ENCODE data around the gene COMTD1. TPM values are rescaled to one million over a fixed set of nuclear protein-coding genes. Genes with fewer than 3 reads are reported as not detected.
"Not testable (repeated sequence)": the region's sequence is repeated elsewhere in the genome, so short reads cannot be mapped to it uniquely, and the experiment has no call there.

COMTD1 gene
- polyA plus RNA-seq, 1 donor (not counting 4 experiments of a cell fraction or from before 2014, with no cell fraction given): 6.2 TPM

DNA sequence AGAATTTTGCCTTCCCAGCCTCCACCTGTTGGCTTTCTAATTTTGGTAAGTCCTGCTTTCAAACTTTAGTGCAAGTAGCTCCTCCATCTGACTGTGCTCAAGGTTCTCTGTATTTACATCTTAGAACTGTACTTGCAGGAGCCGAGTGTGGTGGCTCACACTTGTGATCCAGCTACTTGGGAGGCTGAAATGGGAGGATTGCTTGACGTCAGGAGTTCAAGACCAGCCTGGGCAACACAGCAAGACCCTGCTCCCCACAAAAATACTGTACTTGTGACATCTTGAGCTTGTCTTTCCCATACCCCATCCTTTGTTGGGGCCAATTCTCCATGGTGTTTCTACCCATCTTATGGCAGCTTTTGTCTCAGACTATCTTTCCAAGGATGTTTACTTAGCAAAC is 29.8 kb downstream of the COMTD1 start:
- Histone ChIP-seq H3K27ac (ENCODE audit: control insufficient read depth, insufficient read depth, low read length) (no peak overlapping the region), H3K9ac (ENCODE audit: control insufficient read depth, extremely low read depth, insufficient read depth, low read length) (no peak overlapping the region), H3K4me3 (ENCODE audit: control insufficient read depth in 2 of 3, extremely low read depth in 1 of 3, insufficient read depth in 2 of 3, low read depth in 1 of 3, low read length in 3 of 3) (no peak overlapping the region), H3K9me3 (ENCODE audit: control insufficient read depth, low read depth, low read length) (no peaks in the 10 kb centered on the region), H3K9me1 (ENCODE audit: control insufficient read depth, extremely low read depth, insufficient read depth, low read length) (no peaks in the 10 kb centered on the region), H3K27me3 (ENCODE audit: control insufficient read depth, extremely low read depth, insufficient read depth, low read length) (no peaks in the 10 kb centered on the region), H3K4me2 (ENCODE audit: control insufficient read depth, extremely low read depth, insufficient read depth, low read depth, low read length) (no peak overlapping the region), H3K4me1 (ENCODE audit: control insufficient read depth, extremely low read depth, insufficient read depth, low read length) (peaks cover 56% of the 10 kb centered on the region), H2AFZ (ENCODE audit: control insufficient read depth, low read length) (no peak overlapping the region), H3K36me3 (ENCODE audit: control insufficient read depth in 2 of 2, extremely low read depth in 1 of 2, insufficient read depth in 2 of 2, low read length in 2 of 2) (no peaks in the 10 kb centered on the region), H3K79me2 (ENCODE audit: control insufficient read depth, insufficient read depth, low read length) (peaks cover 3% of the 10 kb centered on the region), H4K20me1 (ENCODE audit: control insufficient read depth, extremely low read depth, insufficient read depth, low read length) (no peaks in the 10 kb centered on the region)
- TF ChIP-seq EZH2 (IDR thresholded peaks at IDR 0.05; ENCODE audit: low read length): no peak
- TF ChIP-seq, protein P1, sequence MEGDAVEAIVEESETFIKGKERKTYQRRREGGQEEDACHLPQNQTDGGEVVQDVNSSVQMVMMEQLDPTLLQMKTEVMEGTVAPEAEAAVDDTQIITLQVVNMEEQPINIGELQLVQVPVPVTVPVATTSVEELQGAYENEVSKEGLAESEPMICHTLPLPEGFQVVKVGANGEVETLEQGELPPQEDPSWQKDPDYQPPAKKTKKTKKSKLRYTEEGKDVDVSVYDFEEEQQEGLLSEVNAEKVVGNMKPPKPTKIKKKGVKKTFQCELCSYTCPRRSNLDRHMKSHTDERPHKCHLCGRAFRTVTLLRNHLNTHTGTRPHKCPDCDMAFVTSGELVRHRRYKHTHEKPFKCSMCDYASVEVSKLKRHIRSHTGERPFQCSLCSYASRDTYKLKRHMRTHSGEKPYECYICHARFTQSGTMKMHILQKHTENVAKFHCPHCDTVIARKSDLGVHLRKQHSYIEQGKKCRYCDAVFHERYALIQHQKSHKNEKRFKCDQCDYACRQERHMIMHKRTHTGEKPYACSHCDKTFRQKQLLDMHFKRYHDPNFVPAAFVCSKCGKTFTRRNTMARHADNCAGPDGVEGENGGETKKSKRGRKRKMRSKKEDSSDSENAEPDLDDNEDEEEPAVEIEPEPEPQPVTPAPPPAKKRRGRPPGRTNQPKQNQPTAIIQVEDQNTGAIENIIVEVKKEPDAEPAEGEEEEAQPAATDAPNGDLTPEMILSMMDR (optimal IDR thresholded peaks at IDR 0.05 in 1 of 3, IDR thresholded peaks at IDR 0.05 in 1 of 3, conservative IDR thresholded peaks at IDR 0.05 in 1 of 3; ENCODE audit: extremely low read depth in 1 of 3, insufficient read depth in 2 of 3, low read length in 3 of 3): no peak
- dilution Hi-C loops (cut with MboI; ENCODE audit: extremely low pct_ligation_motif_present, low sequenced_read_pairs): no loop called here
- no peak for FAIRE-seq
- no peak for DNase-seq (ENCODE audit: low read depth, low spot score)

DNA sequence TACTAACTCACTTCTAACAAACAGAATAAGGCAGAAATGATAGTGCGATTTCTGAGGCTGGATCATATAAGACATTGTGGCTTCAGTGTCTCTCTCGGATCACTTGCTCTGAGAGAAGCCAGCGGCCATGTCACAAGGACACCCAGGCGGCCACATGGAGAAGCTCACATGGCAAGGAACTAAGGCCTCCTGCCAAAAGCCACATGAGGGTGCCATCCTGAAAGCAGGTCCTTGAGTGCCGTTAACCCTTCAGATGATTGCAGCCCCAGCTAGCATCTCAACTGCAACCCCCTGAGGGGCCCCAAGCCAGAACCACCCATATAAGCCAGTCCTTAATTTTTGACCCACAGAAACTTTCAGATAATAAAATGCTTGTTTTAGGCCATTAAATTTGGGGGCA is 32.0 kb downstream of the COMTD1 start:
- Histone ChIP-seq H3K4me1 (ENCODE audit: control insufficient read depth, extremely low read depth, insufficient read depth, low read length) (peaks cover 41% of the 10 kb centered on the region), H3K79me2 (ENCODE audit: control insufficient read depth, insufficient read depth, low read length) (no peaks in the 10 kb centered on the region), H3K27ac (ENCODE audit: control insufficient read depth, insufficient read depth, low read length) (no peak overlapping the region), H3K27me3 (ENCODE audit: control insufficient read depth, extremely low read depth, insufficient read depth, low read length) (no peaks in the 10 kb centered on the region), H3K9me1 (ENCODE audit: control insufficient read depth, extremely low read depth, insufficient read depth, low read length) (no peaks in the 10 kb centered on the region), H3K4me3 (ENCODE audit: control insufficient read depth in 2 of 3, extremely low read depth in 1 of 3, insufficient read depth in 2 of 3, low read depth in 1 of 3, low read length in 3 of 3) (no peak overlapping the region), H3K36me3 (ENCODE audit: control insufficient read depth in 2 of 2, extremely low read depth in 1 of 2, insufficient read depth in 2 of 2, low read length in 2 of 2) (no peaks in the 10 kb centered on the region), H4K20me1 (ENCODE audit: control insufficient read depth, extremely low read depth, insufficient read depth, low read length) (no peaks in the 10 kb centered on the region), H3K4me2 (ENCODE audit: control insufficient read depth, extremely low read depth, insufficient read depth, low read depth, low read length) (no peak overlapping the region), H3K9me3 (ENCODE audit: control insufficient read depth, low read depth, low read length) (no peaks in the 10 kb centered on the region), H2AFZ (ENCODE audit: control insufficient read depth, low read length) (no peak overlapping the region), H3K9ac (ENCODE audit: control insufficient read depth, extremely low read depth, insufficient read depth, low read length) (no peak overlapping the region)
- dilution Hi-C loops (cut with MboI; ENCODE audit: extremely low pct_ligation_motif_present, low sequenced_read_pairs): no loop called here
- DNase-seq (ENCODE audit: low read depth, low spot score) (no peak), FAIRE-seq (no peak)
- no peak for TF ChIP-seq EZH2 (IDR thresholded peaks at IDR 0.05; ENCODE audit: low read length)
- TF ChIP-seq, protein P1 (optimal IDR thresholded peaks at IDR 0.05 in 1 of 3, IDR thresholded peaks at IDR 0.05 in 1 of 3, conservative IDR thresholded peaks at IDR 0.05 in 1 of 3; ENCODE audit: extremely low read depth in 1 of 3, insufficient read depth in 2 of 3, low read length in 3 of 3): no peak

DNA sequence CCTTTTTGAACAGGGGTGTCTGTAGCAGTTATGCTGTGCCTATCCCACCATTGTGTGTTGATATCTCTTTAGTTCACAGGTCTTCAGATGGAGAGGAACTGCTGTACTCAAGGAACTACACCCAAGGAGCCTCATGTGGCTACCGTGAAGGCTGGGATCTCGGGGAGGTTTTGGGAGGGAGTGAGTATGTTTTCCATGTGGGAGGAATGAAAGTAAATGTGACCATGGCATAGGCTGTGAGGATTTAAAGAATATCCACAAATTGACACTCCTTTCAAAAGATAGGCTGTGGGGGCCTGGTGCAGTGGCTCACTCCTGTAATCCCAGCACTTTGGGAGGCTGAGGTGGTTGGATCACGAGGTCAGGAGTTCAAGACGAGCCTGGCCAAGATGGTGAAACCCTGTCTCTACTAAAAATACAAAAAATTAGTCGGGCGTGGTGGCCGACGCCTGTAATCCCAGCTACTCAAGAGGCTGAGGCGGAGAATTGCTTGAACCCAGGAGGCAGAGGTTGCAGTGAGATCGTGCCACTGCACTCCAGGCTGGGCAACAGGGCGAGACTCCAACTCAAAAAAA is 32.6 kb downstream of the COMTD1 start:
- Histone ChIP-seq H3K4me2 (ENCODE audit: control insufficient read depth, extremely low read depth, insufficient read depth, low read depth, low read length) (peak overlapping the region; percentile 46), H3K4me1 (ENCODE audit: control insufficient read depth, extremely low read depth, insufficient read depth, low read length) (peaks cover 37% of the 10 kb centered on the region), H3K27ac (ENCODE audit: control insufficient read depth, insufficient read depth, low read length) (peak overlapping the region; percentile 7), H2AFZ (ENCODE audit: control insufficient read depth, low read length) (peak overlapping the region; percentile 69)
- H3K27me3 ChIP-seq (ENCODE audit: control insufficient read depth, extremely low read depth, insufficient read depth, low read length); H3K9me3 ChIP-seq (ENCODE audit: control insufficient read depth, low read depth, low read length); H3K9me1 ChIP-seq (ENCODE audit: control insufficient read depth, extremely low read depth, insufficient read depth, low read length); H3K79me2 ChIP-seq (ENCODE audit: control insufficient read depth, insufficient read depth, low read length); FAIRE-seq; H3K36me3 ChIP-seq (ENCODE audit: control insufficient read depth in 2 of 2, extremely low read depth in 1 of 2, insufficient read depth in 2 of 2, low read length in 2 of 2); dilution Hi-C loops (cut with MboI; ENCODE audit: extremely low pct_ligation_motif_present, low sequenced_read_pairs); DNase-seq (ENCODE audit: low read depth, low spot score); H4K20me1 ChIP-seq (ENCODE audit: control insufficient read depth, extremely low read depth, insufficient read depth, low read length); H3K9ac ChIP-seq (ENCODE audit: control insufficient read depth, extremely low read depth, insufficient read depth, low read length); H3K4me3 ChIP-seq (ENCODE audit: control insufficient read depth in 2 of 3, extremely low read depth in 1 of 3, insufficient read depth in 2 of 3, low read depth in 1 of 3, low read length in 3 of 3): not testable (repeated sequence)
